Small intestine (tissue), 7 donors: ENCODE results near the gene SPTBN5. TPM values are rescaled to one million over a fixed set of nuclear protein-coding genes. Genes with fewer than 3 reads are reported as not detected.

Experiments
- DNase-seq, 2 donors: peaks; one replicate each; pipeline versions ENCODE4 v3.0.0 to v3.0.0-alpha.2; 2013
- FAIRE-seq: peaks from 2 replicates; lab custom pipeline; 2012; peaks lifted over from hg19 to GRCh38; lab: Jason Lieb, UNC
- H3K27ac ChIP-seq, 3 donors: one replicate each; pipeline ENCODE4 v1.5.1; 2013; ENCODE audit warnings: low read length in 2 of 3, mild to moderate bottlenecking in 2 of 3, control low read depth in 1 of 3, inconsistent platforms in 1 of 3, low read depth in 1 of 3, moderate library complexity in 1 of 3
- H3K27me3 ChIP-seq, 3 donors: one replicate each; pipeline ENCODE4 v1.6.1; 2013; ENCODE audit warnings: low read length in 3 of 3, inconsistent platforms in 1 of 3; ENCODE audit not compliant: control insufficient read depth in 3 of 3, insufficient read depth in 3 of 3
- H3K36me3 ChIP-seq, 3 donors: one replicate each; pipeline ENCODE4 v1.6.1; 2013; ENCODE audit warnings: low read length in 3 of 3, inconsistent platforms in 1 of 3, low read depth in 1 of 3, mild to moderate bottlenecking in 1 of 3, moderate library complexity in 1 of 3; ENCODE audit not compliant: control insufficient read depth in 3 of 3, insufficient read depth in 2 of 3
- H3K4me1 ChIP-seq, 3 donors: one replicate each; pipeline ENCODE4 v1.6.1; 2013; ENCODE audit warnings: low read length in 2 of 3, inconsistent platforms in 1 of 3, low read depth in 1 of 3, mild to moderate bottlenecking in 1 of 3, moderate library complexity in 1 of 3; ENCODE audit not compliant: control insufficient read depth in 3 of 3, insufficient read depth in 2 of 3
- H3K4me3 ChIP-seq, 3 donors: one replicate each; pipeline ENCODE4 v1.5.1; 2013; ENCODE audit warnings: low read length in 3 of 3, control low read depth in 1 of 3, inconsistent platforms in 1 of 3, low read depth in 1 of 3, mild to moderate bottlenecking in 1 of 3, moderate library complexity in 1 of 3
- H3K9me3 ChIP-seq, 2 donors: one replicate each; pipeline ENCODE4 v1.6.1; 2013; ENCODE audit warnings: low read depth in 1 of 2, low read length in 1 of 2; ENCODE audit not compliant: control insufficient read depth in 2 of 2, insufficient read depth in 1 of 2
- WGBS, 3 donors: extraction: QIAGEN DNeasy Blood & Tissue Kit; methylation state at CpG; one replicate each; pipeline ENCODE4 v1.1.7; 2013; 5-methylcytosine and 5-hydroxymethylcytosine counted together
- polyA plus RNA-seq, 4 donors: library from polyadenylated mRNA; stranded (reverse) in 3 of 4; unstranded in 1 of 4; fragments of 200-250 nt in 3 of 4; fragments of 120-200 nt in 1 of 4; gene quantifications; one replicate each; pipeline versions ENCODE4 v1.2.1 to v1.2.3, GENCODE V29; 2013
- donor health status: healthy with polysubstance abuse.
- donor health status: control.
- donor health status: control.
- donor health status: Bipolar disorder and iron deficiency.
- donor health status: healthy.

SPTBN5 gene
- polyA plus RNA-seq, 4 donors, result 0.45 to 1.6 (median 0.57) TPM

- no peak for DNase-seq
- 66 to 74% (median 68%) methylated on average over 9 of the region's 9 CpGs for WGBS, 3 donors
- no peaks in the 10 kb centered on the region for H3K27me3 ChIP-seq
- peaks cover 0 to 6% of the 10 kb centered on the region in 2 donors for H3K9me3 ChIP-seq
- H3K4me1 ChIP-seq, result peaks cover 3 to 42% (median 7%) of the 10 kb centered on the region in 3 donors
- H3K4me3 ChIP-seq, result no peak overlapping the region
- peaks cover 0 to 34% (median 3%) of the 10 kb centered on the region in 3 donors for H3K36me3 ChIP-seq
- no peak for FAIRE-seq
- H3K27ac ChIP-seq, result no peak overlapping the region
Measured at GRCh38 chr15:41922353-41922752, 28.5 kb upstream of the SPTBN5 start.

- H3K4me3 ChIP-seq, result no peak overlapping the region
- WGBS, 3 donors, result 80 to 85% (median 81%) methylated on average over 5 of the region's 5 CpGs
- peaks cover 0 to 6% of the 10 kb centered on the region in 2 donors for H3K9me3 ChIP-seq
- no peaks in the 10 kb centered on the region for H3K27me3 ChIP-seq
- peak; percentile 26 to 39 for DNase-seq
- no peak overlapping the region for H3K27ac ChIP-seq
- H3K4me1 ChIP-seq, result peaks cover 3 to 36% (median 5%) of the 10 kb centered on the region in 3 donors
- FAIRE-seq, result no peak
- H3K36me3 ChIP-seq, result peaks cover 0 to 34% (median 3%) of the 10 kb centered on the region in 3 donors
Measured at GRCh38 chr15:41921639-41922038, 27.8 kb upstream of the SPTBN5 start.

- Histone ChIP-seq H3K4me1 (peaks cover 2 to 32% (median 4%) of the 10 kb centered on the region in 3 donors), H3K9me3 (peaks cover 0 to 6% of the 10 kb centered on the region in 2 donors), H3K4me3 (no peak overlapping the region), H3K27me3 (no peaks in the 10 kb centered on the region), H3K36me3 (peaks cover 0 to 34% (median 3%) of the 10 kb centered on the region in 3 donors), H3K27ac (no peak overlapping the region)
- no peak for FAIRE-seq
- 75 to 92% (median 86%) methylated on average over 9 of the region's 9 CpGs for WGBS, 3 donors
- peak in 1 of 2 donors; percentile 39 for DNase-seq
Measured at GRCh38 chr15:41921167-41921566, 27.3 kb upstream of the SPTBN5 start.

- WGBS, 3 donors, result 30 to 41% (median 32%) methylated on average over 3 of the region's 3 CpGs
- no peak overlapping the region for H3K4me3 ChIP-seq
- peak overlapping the region in 2 of 3 donors; percentile 10 to 47 for H3K27ac ChIP-seq
- FAIRE-seq (no peak), DNase-seq (peak in 1 of 2 donors; percentile 35)
- no peaks in the 10 kb centered on the region for H3K27me3 ChIP-seq
- H3K36me3 ChIP-seq, result peaks cover 0 to 34% (median 3%) of the 10 kb centered on the region in 3 donors
- peaks cover 0 to 6% of the 10 kb centered on the region in 2 donors for H3K9me3 ChIP-seq
- H3K4me1 ChIP-seq, result peaks cover 0 to 29% (median 2%) of the 10 kb centered on the region in 3 donors
Measured at GRCh38 chr15:41919954-41920538, 26.2 kb upstream of the SPTBN5 start.

GRCh38 chr15:41919201-41919820, 25.5 kb upstream of the SPTBN5 start:
- Histone ChIP-seq H3K4me3 (no peak overlapping the region), H3K27me3 (no peaks in the 10 kb centered on the region), H3K4me1 (peaks cover 0 to 29% (median 2%) of the 10 kb centered on the region in 3 donors), H3K36me3 (peaks cover 0 to 30% (median 3%) of the 10 kb centered on the region in 3 donors), H3K27ac (no peak overlapping the region), H3K9me3 (peaks cover 0 to 6% of the 10 kb centered on the region in 2 donors)
- WGBS, 3 donors, result 88 to 94% (median 89%) methylated on average over 30 of the region's 30 CpGs
- no peak for FAIRE-seq
- DNase-seq, result no peak

- H3K27me3 ChIP-seq, result no peaks in the 10 kb centered on the region
- H3K4me1 ChIP-seq, result peaks cover 0 to 29% (median 2%) of the 10 kb centered on the region in 3 donors
- H3K4me3 ChIP-seq, result no peak overlapping the region
- no peak overlapping the region for H3K27ac ChIP-seq
- H3K36me3 ChIP-seq, result peaks cover 0 to 27% (median 3%) of the 10 kb centered on the region in 3 donors
- FAIRE-seq (no peak), DNase-seq (no peak)
- H3K9me3 ChIP-seq, result peaks cover 0 to 6% of the 10 kb centered on the region in 2 donors
- WGBS, 3 donors, result 94 to 95% (median 95%) methylated on average over 8 of the region's 8 CpGs
Measured at GRCh38 chr15:41918506-41919126, 24.8 kb upstream of the SPTBN5 start.

- H3K27ac ChIP-seq, result peak overlapping the region; percentile 27 to 77 (median 44)
- no peak for FAIRE-seq
- H3K4me1 ChIP-seq, result peaks cover 0 to 29% (median 2%) of the 10 kb centered on the region in 3 donors
- peaks cover 0 to 32% (median 3%) of the 10 kb centered on the region in 3 donors for H3K36me3 ChIP-seq
- peak; percentile 70 to 84 for DNase-seq
- no peak overlapping the region for H3K4me3 ChIP-seq
- H3K27me3 ChIP-seq, result no peaks in the 10 kb centered on the region
- peaks cover 0 to 6% of the 10 kb centered on the region in 2 donors for H3K9me3 ChIP-seq
- 65 to 73% (median 70%) methylated on average over 10 of the region's 10 CpGs for WGBS, 3 donors
Measured at GRCh38 chr15:41917767-41918430, 24.0 kb upstream of the SPTBN5 start.
